GM06990 (cell line): ENCODE measurements around the gene RAP1GAP2.

Experiments
- DNase-seq: peaks from one replicate; pipeline ENCODE4 v3.0.0-alpha.2; 2011; ENCODE audit not compliant: insufficient read length; ENCODE audit errors: extremely low read depth
- H3K27me3 ChIP-seq: replicated peaks from 2 replicates; pipeline ENCODE4 v1.6.0; 2011; ENCODE audit warnings: low read length; ENCODE audit not compliant: control insufficient read depth, insufficient read depth
- H3K36me3 ChIP-seq: 2 replicates; pipeline ENCODE4 v1.5.1; 2011; ENCODE audit warnings: low read length; ENCODE audit not compliant: control insufficient read depth, insufficient read depth
- H3K4me3 ChIP-seq: replicated peaks from 2 replicates; pipeline ENCODE4 v1.5.1; 2011; ENCODE audit warnings: low read depth, mild to moderate bottlenecking, control low read depth, low read length
- CTCF ChIP-seq: IDR thresholded peaks from 2 replicates; pipeline ENCODE4 v1.5.1; 2011; ENCODE audit warnings: low read length, control low read depth, mild to moderate bottlenecking, inconsistent platforms; ENCODE audit not compliant: insufficient read depth, poor library complexity, severe bottlenecking

RAP1GAP2 gene

GRCh38 chr17:2925011-2925410, 128.8 kb downstream of the RAP1GAP2 start:
- DNase-seq: no peak
- no peak for TF ChIP-seq CTCF
- Histone ChIP-seq H3K4me3 (no peak overlapping the region), H3K27me3 (peaks cover 3% of the 10 kb centered on the region; the same call in 1 of the 2 replicates), H3K36me3 (no peaks in the 10 kb centered on the region)

GRCh38 chr17:2926019-2926650, 129.9 kb downstream of the RAP1GAP2 start:
- peaks cover 2% of the 10 kb centered on the region; the same call in 1 of the 2 replicates for H3K27me3 ChIP-seq
- H3K4me3 ChIP-seq: no peak overlapping the region
- DNase-seq: peak; percentile 26
- no peak for TF ChIP-seq CTCF
- H3K36me3 ChIP-seq: no peaks in the 10 kb centered on the region

- DNase-seq: no peak
- TF ChIP-seq CTCF: no peak
These were observed 132.2 kb downstream of the RAP1GAP2 start for GRCh38 chr17:2928294-2928890.

GRCh38 chr17:2929881-2930533, 133.8 kb downstream of the RAP1GAP2 start:
- no peak for DNase-seq
- Histone ChIP-seq H3K4me3 (no peak overlapping the region), H3K27me3 (peaks cover 2% of the 10 kb centered on the region; the same call in 1 of the 2 replicates), H3K36me3 (no peaks in the 10 kb centered on the region)
- peak; percentile 81 for TF ChIP-seq CTCF

More at GRCh38 chr17:2928294-2928890, 132.2 kb downstream of the RAP1GAP2 start:
- no peaks in the 10 kb centered on the region for H3K36me3 ChIP-seq
- H3K4me3 ChIP-seq: no peak overlapping the region
- H3K27me3 ChIP-seq: peaks cover 2% of the 10 kb centered on the region; the same call in 1 of the 2 replicates

- no peak overlapping the region for H3K4me3 ChIP-seq
- no peak for TF ChIP-seq CTCF
- peaks cover 2% of the 10 kb centered on the region; the same call in 1 of the 2 replicates for H3K27me3 ChIP-seq
- H3K36me3 ChIP-seq: no peaks in the 10 kb centered on the region
- no peak for DNase-seq
These were observed 135.6 kb downstream of the RAP1GAP2 start for GRCh38 chr17:2931876-2932275.
